Endothelial cell of umbilical vein (primary cell): ENCODE measurements around the gene CCAR1.

Source experiments
- CTCF ChIP-seq, 2 donors: IDR thresholded peaks; 1 replicate in 1 of 2; 2 replicates in 1 of 2; pipeline ENCODE4 v1.5.1; 2011; ENCODE audit warnings: low read length in 2 of 2, mild to moderate bottlenecking in 2 of 2, moderate library complexity in 2 of 2, control low read depth in 1 of 2, inconsistent platforms in 1 of 2, low read depth in 1 of 2; ENCODE audit not compliant: insufficient read depth in 1 of 2; ENCODE audit errors: extremely low read depth in 1 of 2
- EZH2 ChIP-seq: IDR thresholded peaks from 2 replicates; pipeline ENCODE4 v1.6.1; 2012; ENCODE audit warnings: borderline replicate concordance, low read depth, mild to moderate bottlenecking, moderate library complexity, low read length, inconsistent platforms; ENCODE audit not compliant: severe bottlenecking
- FOS ChIP-seq: IDR thresholded peaks from 2 replicates; pipeline ENCODE4 v1.6.1; 2011; ENCODE audit warnings: mild to moderate bottlenecking, low read length, moderate library complexity, borderline replicate concordance; ENCODE audit not compliant: insufficient read depth
- POLR2AphosphoS5 ChIP-seq: IDR thresholded peaks from 2 replicates; pipeline ENCODE4 v1.6.1; 2012; ENCODE audit warnings: low read depth, mild to moderate bottlenecking, control low read depth, low read length, moderate library complexity; ENCODE audit not compliant: insufficient read depth

DNA sequence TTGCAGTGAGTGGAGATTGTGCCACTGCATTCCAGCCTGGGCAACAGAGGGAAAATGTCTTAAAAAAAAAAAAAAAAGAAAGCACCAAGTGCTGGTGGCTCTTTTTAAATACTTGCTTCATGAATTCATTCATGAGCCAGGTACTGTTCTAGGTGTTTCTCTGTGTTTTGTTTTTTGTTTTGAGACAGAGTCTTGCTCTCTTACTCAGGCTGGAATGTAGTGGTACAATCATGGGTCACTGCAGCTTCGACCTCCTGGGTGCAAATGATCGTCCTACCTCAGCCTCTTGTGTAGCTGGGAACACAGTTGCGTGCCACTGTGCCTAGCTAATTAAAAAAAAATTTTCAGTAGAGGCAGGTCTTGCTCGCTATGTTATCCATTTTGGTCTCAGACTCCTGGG, 111.6 kb downstream of the CCAR1 start:
- TF ChIP-seq CTCF (IDR thresholded peaks at IDR 0.05; ENCODE audit: extremely low read depth in 1 of 2, insufficient read depth in 1 of 2, low read depth in 1 of 2, low read length in 2 of 2): no peak
- TF ChIP-seq FOS: no peak
- no peak for TF ChIP-seq POLR2AphosphoS5
- TF ChIP-seq EZH2: no peak
